AG09319 (cell line): ENCODE measurements around the gene VAV1.

ENCODE experiments used
- DNase-seq: peaks from one replicate; pipeline ENCODE4 v3.0.0-alpha.2; 2010; ENCODE audit warnings: low read depth; ENCODE audit errors: extremely low read depth
- CTCF ChIP-seq: IDR thresholded peaks from 2 replicates; pipeline ENCODE4 v1.5.1; 2011; ENCODE audit warnings: low read depth, mild to moderate bottlenecking, inconsistent platforms, low read length, moderate library complexity

VAV1 gene

DNA sequence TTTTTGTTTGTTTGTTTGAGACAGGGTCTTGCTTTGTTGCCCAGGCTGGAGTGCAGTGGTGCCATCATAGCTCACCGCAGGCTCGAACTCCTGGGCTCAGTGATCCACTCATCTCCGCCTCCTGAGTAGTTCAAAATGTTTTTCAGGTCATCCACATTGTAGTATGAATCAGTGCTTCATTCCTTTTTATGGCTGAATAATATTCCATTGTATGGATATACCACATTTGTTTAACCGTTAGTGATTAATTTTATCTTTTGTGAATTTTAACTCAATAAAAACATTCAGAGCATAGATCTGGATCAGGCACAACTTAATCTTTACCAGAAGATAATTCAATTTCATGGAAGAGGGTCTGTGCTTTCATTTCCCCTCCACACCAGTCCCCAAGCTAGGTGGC, 47.7 kb downstream of the VAV1 start:
- no peak for TF ChIP-seq CTCF
- DNase-seq = no peak

DNA sequence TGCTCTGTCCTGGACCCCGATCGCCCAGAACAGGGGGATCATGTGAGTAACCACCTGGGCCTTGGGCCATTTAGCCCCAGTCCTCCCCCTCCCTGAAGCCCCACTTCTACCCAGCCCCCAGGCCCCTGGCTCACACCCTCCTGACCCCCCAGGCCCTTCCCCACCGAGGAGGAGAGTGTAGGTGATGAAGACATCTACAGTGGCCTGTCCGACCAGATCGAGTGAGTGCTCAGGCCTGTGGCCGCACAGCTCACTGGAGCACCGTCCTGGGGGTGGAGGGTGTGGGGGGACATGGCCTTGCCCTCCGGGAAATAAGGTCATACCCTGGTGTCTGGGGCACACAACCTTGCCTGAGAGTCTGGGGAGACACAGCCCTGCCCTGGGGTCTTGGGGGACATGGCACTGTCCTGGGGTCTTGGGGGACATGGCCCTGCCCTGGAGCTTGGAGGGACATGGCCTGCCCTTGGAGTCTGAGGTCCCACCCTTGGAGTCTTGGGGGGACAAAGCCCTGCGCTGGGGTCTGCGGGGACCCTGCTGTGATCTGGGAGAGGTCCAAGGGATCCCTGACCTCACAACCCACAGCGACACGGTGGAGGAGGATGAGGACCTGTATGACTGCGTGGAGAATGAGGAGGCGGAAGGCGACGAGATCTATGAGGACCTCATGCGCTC, 49.3 kb downstream of the VAV1 start:
- no peak for TF ChIP-seq CTCF

GRCh38 chr19:6822311-6822670, 49.8 kb downstream of the VAV1 start:
- TF ChIP-seq CTCF = no peak
- no peak for DNase-seq

More for the DNA sequence above, 49.3 kb downstream of the VAV1 start:
- DNase-seq = no peak

- TF ChIP-seq CTCF = no peak
- DNase-seq = no peak
Observed at GRCh38 chr19:6825076-6825774, 52.7 kb downstream of the VAV1 start.

DNA sequence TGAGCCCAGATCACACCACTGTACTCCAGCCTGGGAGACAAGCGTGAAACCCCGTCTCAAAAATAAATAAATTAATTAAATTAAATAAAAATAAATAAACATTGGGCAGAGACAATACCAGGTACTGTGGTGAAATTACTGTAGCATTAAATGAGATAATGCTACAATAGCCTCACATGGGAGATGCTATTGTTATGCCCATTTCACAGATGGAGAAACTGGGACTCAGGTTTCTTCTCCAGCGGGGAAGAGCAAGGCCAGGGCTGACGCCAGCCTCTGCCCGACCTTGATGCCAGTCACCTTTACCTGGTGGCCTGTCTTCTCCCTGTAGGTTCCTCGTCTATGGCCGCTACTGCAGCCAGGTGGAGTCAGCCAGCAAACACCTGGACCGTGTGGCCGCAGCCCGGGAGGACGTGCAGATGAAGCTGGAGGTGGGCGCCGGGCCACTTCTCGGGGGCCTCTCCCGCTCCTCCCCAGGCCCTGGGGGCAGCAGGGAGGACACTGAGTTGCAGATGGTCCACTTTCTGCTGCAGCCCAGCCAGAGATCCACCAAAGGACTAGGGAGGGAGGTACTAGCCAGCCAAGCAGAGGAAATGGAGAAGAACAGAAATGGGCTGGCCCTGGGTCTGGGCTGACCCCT, 53.9 kb downstream of the VAV1 start:
- DNase-seq = no peak
- TF ChIP-seq CTCF = no peak

GRCh38 chr19:6828306-6828697, 55.8 kb downstream of the VAV1 start:
- DNase-seq = no peak
- TF ChIP-seq CTCF = no peak
